ENCODE data around the gene DLGAP1.

GRCh38 chr18:3458952-3459853, 995.9 kb downstream of the DLGAP1 start:
- TF ChIP-seq ZNF530 (tag by site-specific recombination; IDR thresholded peaks at IDR 0.05; ENCODE audit: low read depth) (no peak), CTCF (tag by site-specific recombination; IDR thresholded peaks at IDR 0.05) (no peak), ZNF660 (tag by site-specific recombination; IDR thresholded peaks at IDR 0.05) (no peak), REST (tag by site-specific recombination; IDR thresholded peaks at IDR 0.05) (no peak), ZNF658 (tag by site-specific recombination; IDR thresholded peaks at IDR 0.05) (no peak), HOXA7 (CRISPR knock-in tag; IDR thresholded peaks at IDR 0.05; ENCODE audit: borderline replicate concordance) (no peak), ZNF785 (tag by site-specific recombination; IDR thresholded peaks at IDR 0.05) (no peak), ZNF600 (tag by site-specific recombination; IDR thresholded peaks at IDR 0.05) (no peak), ZNF830 (tag by site-specific recombination; IDR thresholded peaks at IDR 0.05; ENCODE audit: low read depth) (no peak)
- TF ChIP-seq, protein P1, sequence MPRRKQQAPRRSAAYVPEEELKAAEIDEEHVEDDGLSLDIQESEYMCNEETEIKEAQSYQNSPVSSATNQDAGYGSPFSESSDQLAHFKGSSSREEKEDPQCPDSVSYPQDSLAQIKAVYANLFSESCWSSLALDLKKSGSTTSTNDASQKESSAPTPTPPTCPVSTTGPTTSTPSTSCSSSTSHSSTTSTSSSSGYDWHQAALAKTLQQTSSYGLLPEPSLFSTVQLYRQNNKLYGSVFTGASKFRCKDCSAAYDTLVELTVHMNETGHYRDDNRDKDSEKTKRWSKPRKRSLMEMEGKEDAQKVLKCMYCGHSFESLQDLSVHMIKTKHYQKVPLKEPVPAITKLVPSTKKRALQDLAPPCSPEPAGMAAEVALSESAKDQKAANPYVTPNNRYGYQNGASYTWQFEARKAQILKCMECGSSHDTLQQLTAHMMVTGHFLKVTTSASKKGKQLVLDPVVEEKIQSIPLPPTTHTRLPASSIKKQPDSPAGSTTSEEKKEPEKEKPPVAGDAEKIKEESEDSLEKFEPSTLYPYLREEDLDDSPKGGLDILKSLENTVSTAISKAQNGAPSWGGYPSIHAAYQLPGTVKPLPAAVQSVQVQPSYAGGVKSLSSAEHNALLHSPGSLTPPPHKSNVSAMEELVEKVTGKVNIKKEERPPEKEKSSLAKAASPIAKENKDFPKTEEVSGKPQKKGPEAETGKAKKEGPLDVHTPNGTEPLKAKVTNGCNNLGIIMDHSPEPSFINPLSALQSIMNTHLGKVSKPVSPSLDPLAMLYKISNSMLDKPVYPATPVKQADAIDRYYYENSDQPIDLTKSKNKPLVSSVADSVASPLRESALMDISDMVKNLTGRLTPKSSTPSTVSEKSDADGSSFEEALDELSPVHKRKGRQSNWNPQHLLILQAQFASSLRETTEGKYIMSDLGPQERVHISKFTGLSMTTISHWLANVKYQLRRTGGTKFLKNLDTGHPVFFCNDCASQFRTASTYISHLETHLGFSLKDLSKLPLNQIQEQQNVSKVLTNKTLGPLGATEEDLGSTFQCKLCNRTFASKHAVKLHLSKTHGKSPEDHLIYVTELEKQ (tag by site-specific recombination; IDR thresholded peaks at IDR 0.05; ENCODE audit: borderline replicate concordance), result no peak
- TF ChIP-seq, protein P2, sequence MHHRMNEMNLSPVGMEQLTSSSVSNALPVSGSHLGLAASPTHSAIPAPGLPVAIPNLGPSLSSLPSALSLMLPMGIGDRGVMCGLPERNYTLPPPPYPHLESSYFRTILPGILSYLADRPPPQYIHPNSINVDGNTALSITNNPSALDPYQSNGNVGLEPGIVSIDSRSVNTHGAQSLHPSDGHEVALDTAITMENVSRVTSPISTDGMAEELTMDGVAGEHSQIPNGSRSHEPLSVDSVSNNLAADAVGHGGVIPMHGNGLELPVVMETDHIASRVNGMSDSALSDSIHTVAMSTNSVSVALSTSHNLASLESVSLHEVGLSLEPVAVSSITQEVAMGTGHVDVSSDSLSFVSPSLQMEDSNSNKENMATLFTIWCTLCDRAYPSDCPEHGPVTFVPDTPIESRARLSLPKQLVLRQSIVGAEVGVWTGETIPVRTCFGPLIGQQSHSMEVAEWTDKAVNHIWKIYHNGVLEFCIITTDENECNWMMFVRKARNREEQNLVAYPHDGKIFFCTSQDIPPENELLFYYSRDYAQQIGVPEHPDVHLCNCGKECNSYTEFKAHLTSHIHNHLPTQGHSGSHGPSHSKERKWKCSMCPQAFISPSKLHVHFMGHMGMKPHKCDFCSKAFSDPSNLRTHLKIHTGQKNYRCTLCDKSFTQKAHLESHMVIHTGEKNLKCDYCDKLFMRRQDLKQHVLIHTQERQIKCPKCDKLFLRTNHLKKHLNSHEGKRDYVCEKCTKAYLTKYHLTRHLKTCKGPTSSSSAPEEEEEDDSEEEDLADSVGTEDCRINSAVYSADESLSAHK (tag by site-specific recombination; IDR thresholded peaks at IDR 0.05), result no peak
